Activated CD8-positive, alpha-beta memory T cell treated with anti-CD3 and anti-CD28 coated beads, Interleukin-2, amount 50 U/mL, for 1 hour (primary cell): Measurements from ENCODE around the gene SAMD9L.
"Not testable (repeated sequence)": the region's sequence is repeated elsewhere in the genome, so short reads cannot be mapped to it uniquely, and the experiment has no call there.

ENCODE experiments used
- DNase-seq: peaks from one replicate; pipeline ENCODE4 v3.0.0-alpha.2; 2020; ENCODE audit errors: extremely low read depth

The SAMD9L gene

GRCh38 chr7:93146036-93146435 lies 2.1 kb downstream of the SAMD9L start:
- no peak for DNase-seq

DNA sequence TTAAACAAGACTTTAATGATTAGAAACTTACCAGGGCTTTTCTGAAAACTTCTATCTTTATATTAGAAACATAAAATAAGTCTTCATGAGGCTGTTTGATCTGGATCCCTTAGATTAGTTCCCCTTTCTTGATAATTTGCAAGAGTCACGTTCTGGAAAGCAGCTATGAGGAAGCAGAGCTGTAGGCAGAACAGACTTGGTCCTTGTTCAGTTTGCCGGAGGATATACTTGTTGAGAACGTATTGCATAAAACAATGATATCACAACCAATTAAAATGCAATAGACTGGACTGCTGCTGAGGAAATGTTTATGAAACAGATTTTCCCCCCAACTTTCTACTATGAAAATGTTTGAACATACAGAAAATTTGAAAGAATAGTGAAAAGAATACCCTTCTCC lies 2.8 kb downstream of the SAMD9L start:
- DNase-seq, result no peak

- no peak for DNase-seq
Measured at GRCh38 chr7:93142127-93142526, 6.1 kb downstream of the SAMD9L start.

- DNase-seq, result no peak
Measured at GRCh38 chr7:93140582-93141191, 7.5 kb downstream of the SAMD9L start.

GRCh38 chr7:93138576-93138975 lies 9.6 kb downstream of the SAMD9L start:
- no peak for DNase-seq

GRCh38 chr7:93133005-93133404 lies 15.2 kb downstream of the SAMD9L start:
- DNase-seq, result no peak

- no peak for DNase-seq
Measured at GRCh38 chr7:93132216-93132615, 16.0 kb downstream of the SAMD9L start.

DNA sequence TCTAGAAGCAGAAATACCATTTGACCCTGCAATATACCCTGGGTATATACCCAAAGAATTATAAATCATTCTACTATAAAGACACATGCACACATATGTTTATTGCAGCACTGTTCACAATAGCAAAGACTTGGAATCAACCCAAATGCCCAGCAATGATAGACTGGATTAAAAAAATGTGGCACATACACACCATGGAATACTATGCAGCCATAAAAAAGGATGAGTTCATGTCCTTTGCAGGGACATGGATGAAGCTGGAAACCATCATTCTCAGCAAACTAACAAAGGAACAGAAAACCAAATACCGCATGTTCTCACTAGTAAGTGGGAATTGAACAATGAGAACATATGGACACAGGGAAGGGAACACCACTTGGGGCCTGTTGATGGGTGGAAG lies 21.2 kb downstream of the SAMD9L start:
- not testable (repeated sequence) for DNase-seq

- not testable (repeated sequence) for DNase-seq
Measured at GRCh38 chr7:93123532-93123931, 24.7 kb downstream of the SAMD9L start.

- DNase-seq, result no peak
Measured at GRCh38 chr7:93120592-93121549, 27.3 kb downstream of the SAMD9L start.

DNA sequence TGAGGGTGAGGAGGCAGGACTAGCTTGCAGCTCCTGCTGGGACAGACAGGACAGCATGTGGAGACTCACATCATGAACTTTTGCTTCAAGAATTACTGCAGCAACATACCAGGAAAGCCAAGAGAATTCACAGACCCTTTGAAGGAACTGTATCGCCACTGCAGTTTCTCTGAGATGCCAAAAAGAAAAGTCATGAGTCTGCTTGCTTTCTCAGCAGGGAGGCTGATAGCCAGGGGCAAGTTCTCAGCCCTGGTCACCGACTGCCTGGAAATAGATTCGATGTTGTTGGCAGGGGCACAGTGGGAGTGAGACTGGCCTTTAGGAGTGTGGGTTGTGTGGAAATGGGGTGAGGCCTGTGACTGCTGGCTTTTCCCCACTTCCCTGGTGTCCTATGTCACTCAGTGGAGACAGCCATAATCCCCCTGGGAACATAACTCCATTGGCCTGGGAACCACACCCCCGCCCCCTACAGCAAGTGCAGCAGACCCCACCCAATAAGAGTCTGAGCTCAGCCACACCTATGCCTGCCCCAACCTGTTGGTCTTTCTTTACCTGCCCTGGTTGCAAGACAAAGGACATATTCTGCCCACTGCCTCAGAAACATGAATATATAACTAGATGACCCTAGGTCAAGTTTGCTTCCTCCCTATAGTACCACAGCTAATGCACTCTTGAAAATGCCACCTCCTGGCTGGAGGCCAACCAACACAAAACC lies 28.8 kb downstream of the SAMD9L start:
- DNase-seq, result no peak

GRCh38 chr7:93117852-93118530 lies 30.2 kb downstream of the SAMD9L start, which contains the start of gene SAMD9:
TSS of gene SAMD9 (minus strand) at chr7:93117979. CDS start at chr7:93106097, 11,882 bp downstream.
- DNase-seq, result peak; percentile 33

- DNase-seq, result no peak
Measured at GRCh38 chr7:93117327-93117726, 30.9 kb downstream of the SAMD9L start.

DNA sequence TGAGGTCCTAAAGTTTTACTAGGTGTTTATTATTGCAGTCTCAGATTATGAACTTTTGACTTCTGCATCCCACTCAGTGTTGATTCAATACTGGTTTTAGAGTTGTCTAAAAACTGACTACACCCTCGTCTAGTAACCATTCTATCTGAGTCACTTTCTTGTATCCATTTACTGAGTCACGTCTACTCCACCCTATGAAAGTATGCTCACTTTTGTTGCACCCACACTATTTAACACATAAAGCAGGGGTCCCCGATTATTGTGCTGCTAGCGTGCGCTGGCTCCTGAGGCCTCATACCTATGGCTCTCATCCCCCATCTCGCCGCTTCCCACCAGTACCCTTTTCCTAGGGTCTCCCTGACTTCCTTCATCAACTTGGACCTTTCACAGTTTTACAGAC lies 32.4 kb downstream of the SAMD9L start:
- no peak for DNase-seq

DNA sequence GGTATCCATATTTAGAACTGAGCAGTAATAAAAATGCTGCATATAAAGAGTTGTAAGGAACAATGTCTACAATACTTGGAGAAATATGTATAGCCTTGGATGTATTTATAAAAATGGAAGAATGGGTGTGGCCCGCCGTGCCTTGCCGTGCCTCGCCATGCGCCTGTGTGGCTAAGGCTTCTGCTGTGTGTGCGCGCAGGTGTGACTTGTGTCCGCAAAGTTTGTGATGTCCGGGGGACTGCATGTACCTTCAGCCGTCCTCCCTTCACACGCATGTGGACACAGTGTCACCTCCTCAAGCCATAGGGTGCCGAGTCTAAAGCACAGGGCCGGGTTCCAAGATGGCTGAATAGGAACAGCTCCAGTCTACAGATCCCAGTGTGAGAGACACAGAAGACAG lies 40.2 kb downstream of the SAMD9L start:
- no peak for DNase-seq

DNA sequence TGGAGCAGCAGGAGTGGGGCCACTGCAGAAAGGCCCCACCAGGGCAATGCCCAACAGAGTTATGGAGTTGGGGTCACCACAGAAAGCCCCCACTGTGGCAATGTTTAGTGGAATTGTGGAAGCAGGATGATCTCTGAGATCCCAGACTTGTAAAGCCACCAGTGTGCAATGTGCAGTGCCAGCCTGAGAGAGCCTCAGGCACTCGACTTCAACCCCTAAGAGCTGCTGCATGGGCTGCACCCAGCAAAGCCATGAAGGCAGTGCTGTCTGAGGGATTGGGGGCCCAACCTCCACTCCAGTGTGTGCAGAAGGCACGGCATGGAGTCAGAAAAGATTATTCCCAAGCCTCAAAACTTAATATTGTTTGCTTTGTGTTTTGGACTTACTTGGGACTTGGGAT lies 50.8 kb downstream of the SAMD9L start:
- DNase-seq, result no peak

GRCh38 chr7:93092757-93093370 lies 55.3 kb downstream of the SAMD9L start:
- DNase-seq, result no peak
